Erythroblast (primary cell): ENCODE results near the gene BEND3.

Experiments used
- GATA1 ChIP-seq: IDR thresholded peaks from 2 replicates; pipeline ENCODE4 v1.6.1; 2011; ENCODE audit warnings: low read depth, mild to moderate bottlenecking, control low read depth, low read length, moderate library complexity
- POLR2A ChIP-seq: IDR thresholded peaks from 2 replicates; pipeline ENCODE4 v1.6.1; 2011; ENCODE audit warnings: mild to moderate bottlenecking, low read length

DNA sequence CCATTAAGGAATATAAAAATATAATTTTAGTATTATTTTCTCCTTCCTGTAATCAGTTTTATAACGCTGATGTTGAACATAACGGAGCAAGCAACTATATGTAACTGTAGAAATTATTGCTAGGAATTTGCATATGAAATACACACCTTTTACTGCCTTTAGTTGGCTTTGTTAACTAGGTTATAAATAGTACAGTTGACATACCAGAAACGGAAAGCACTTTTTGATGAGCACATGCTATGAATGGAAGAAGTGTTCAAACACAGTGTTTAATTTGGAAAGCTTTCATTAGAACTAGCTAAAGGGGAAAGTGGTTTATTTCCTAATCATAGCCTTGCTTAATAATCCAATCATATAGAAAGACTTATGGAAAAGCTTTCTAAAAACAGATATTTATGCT lies 25.3 kb upstream of the BEND3 start:
- TF ChIP-seq POLR2A = no peak
- no peak for TF ChIP-seq GATA1
